ENCODE results near the gene TSTD1.

Gene TSTD1

GRCh38 chr1:161038523-161039153 is at the start of gene TSTD1:
Gene TSTD1, minus strand, starts transcription at chr1:161038964. Its CDS starts 75 bp downstream, at chr1:161038889.
- peak; percentile 62 for DNase-seq

GRCh38 chr1:161086457-161086856 is 47.7 kb upstream of the TSTD1 start:
- no peak for DNase-seq

- no peak for DNase-seq
Observed at GRCh38 chr1:161085165-161085564, 46.4 kb upstream of the TSTD1 start.

GRCh38 chr1:161084597-161084988 is 45.8 kb upstream of the TSTD1 start:
- DNase-seq, result no peak

GRCh38 chr1:161083748-161084596 is 45.2 kb upstream of the TSTD1 start:
- DNase-seq, result no peak

GRCh38 chr1:161082996-161083747 is 44.4 kb upstream of the TSTD1 start:
- DNase-seq, result peak; percentile 78

- no peak for DNase-seq
Observed at GRCh38 chr1:161082483-161082882, 43.7 kb upstream of the TSTD1 start.

- DNase-seq, result no peak
Observed at GRCh38 chr1:161081519-161081918, 42.8 kb upstream of the TSTD1 start.

GRCh38 chr1:161080441-161081405 is 42.0 kb upstream of the TSTD1 start:
- DNase-seq, result no peak

GRCh38 chr1:161079436-161080110 is 40.8 kb upstream of the TSTD1 start:
- DNase-seq, result no peak

- DNase-seq, result no peak
Observed at GRCh38 chr1:161077426-161077825, 38.7 kb upstream of the TSTD1 start.

GRCh38 chr1:161076410-161076809 is 37.6 kb upstream of the TSTD1 start:
- DNase-seq, result no peak

- DNase-seq, result no peak
Observed at GRCh38 chr1:161074676-161075368, 36.1 kb upstream of the TSTD1 start.

- DNase-seq, result no peak
Observed at GRCh38 chr1:161073474-161074121, 34.8 kb upstream of the TSTD1 start.

GRCh38 chr1:161072751-161073449 is 34.1 kb upstream of the TSTD1 start:
- no peak for DNase-seq

- DNase-seq, result peak; percentile 31
Observed at GRCh38 chr1:161071886-161072371, 33.2 kb upstream of the TSTD1 start.

GRCh38 chr1:161070761-161071160 is 32.0 kb upstream of the TSTD1 start:
- DNase-seq, result no peak

GRCh38 chr1:161069731-161070270 is 31.0 kb upstream of the TSTD1 start, which contains the start of gene ARHGAP30:
Gene ARHGAP30, minus strand, starts transcription at chr1:161069891. Its CDS starts 267 bp downstream, at chr1:161069624.
- peak; percentile 96 for DNase-seq

GRCh38 chr1:161069241-161069640 is 30.5 kb upstream of the TSTD1 start:
- DNase-seq, result peak; percentile 65

All from NK-92 treated with Interleukin-12 subunit alpha and Interleukin-12 subunit beta, amount 100 ng/mL, for 24 hours (cell line).